GM23248 (cell line): ENCODE data around the gene KCNQ5.

Experiments used
- EZH2 ChIP-seq: fragments of 200-600 bp; sonication (generic); IDR thresholded peaks from 2 replicates; pipeline ENCODE4 v1.6.1; 2018; ENCODE audit warnings: antibody characterized with exemption, mild to moderate bottlenecking; ENCODE audit not compliant: insufficient read depth, poor library complexity, severe bottlenecking
- EZH2phosphoT487 ChIP-seq: fragments of 200-600 bp; sonication (generic); IDR thresholded peaks from 2 replicates; pipeline ENCODE4 v1.6.1; 2018; ENCODE audit warnings: antibody characterized with exemption, moderate library complexity, mild to moderate bottlenecking, low read depth; ENCODE audit not compliant: insufficient read depth

DNA sequence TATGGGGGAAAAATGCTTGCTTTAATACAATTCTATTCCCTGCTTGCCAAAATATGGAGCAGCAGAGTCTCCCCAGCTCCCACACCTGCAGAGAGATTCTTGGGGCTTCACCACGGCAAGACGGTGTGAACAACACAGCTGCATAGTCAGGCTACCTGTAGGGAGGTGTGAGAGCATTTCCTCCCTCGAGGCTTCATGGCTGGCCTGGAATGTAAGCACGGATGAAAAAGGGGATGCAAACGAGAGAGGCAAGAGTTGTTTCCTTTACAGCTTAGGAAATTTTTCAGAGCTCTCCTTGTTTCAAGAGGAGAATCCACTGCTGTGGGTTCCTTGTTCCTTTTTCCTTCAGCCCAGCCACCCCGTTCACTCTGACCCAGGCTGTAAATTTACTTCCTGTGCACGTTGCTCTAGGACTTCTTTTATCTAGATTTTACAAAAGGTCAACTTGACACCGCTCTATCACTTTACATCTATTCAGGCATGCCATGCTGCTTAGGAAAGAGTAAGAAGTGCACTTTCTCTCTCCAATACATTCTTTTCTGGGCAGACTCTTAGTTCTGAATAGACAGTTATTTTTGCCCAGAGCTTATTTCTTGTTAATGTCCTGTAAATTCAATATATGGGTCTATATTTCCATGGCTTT is 406.4 kb downstream of the KCNQ5 start:
- TF ChIP-seq EZH2, result no peak
- no peak for TF ChIP-seq EZH2phosphoT487
